CMK (cell line): ENCODE results near the gene LIMCH1.
"Not testable (repeated sequence)": the region's sequence is repeated elsewhere in the genome, so short reads cannot be mapped to it uniquely, and the experiment has no call there.

Experiments used
- DNase-seq: peaks from one replicate; pipeline ENCODE4 v3.0.0-alpha.2; 2010; ENCODE audit warnings: low read depth

The LIMCH1 gene

DNA sequence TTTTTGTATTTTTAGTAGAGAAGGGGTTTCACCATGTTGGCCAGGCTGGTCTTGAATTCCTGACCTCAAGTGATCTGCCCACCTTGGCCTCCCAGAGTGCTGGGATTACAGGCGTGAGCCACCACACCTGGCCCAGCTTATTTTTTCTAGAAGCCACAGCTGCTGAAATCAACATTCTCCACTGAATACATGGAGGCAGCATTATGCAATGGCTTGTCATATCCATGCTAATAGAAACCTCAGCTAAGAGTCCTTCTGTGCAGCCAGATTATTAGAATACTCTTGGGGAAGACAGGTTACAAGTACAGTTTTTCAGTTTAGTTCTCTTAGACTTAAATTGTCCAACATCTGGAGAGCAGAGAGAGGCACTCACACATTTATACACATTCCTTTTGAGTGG is 104.8 kb downstream of the LIMCH1 start:
- DNase-seq, result not testable (repeated sequence)

DNA sequence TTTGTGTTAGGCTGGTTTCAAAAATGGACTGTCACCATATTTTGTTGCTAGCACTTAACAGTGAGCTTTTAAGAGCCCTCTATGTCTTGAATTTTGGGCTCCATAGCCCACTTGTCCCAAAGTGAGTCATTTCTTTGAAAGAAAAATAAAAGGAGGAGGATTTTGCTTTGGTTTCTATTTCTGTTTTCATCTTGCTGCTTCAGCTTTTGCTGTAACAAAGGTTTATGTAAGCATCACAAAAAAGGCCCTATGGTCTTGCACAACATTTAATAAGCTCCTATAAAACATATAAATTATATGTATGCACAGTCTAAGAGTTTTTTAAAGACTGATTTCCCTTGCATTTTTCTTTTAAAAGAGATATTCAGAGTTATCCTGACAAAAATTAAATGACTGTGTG is 105.4 kb downstream of the LIMCH1 start:
- DNase-seq, result no peak

DNA sequence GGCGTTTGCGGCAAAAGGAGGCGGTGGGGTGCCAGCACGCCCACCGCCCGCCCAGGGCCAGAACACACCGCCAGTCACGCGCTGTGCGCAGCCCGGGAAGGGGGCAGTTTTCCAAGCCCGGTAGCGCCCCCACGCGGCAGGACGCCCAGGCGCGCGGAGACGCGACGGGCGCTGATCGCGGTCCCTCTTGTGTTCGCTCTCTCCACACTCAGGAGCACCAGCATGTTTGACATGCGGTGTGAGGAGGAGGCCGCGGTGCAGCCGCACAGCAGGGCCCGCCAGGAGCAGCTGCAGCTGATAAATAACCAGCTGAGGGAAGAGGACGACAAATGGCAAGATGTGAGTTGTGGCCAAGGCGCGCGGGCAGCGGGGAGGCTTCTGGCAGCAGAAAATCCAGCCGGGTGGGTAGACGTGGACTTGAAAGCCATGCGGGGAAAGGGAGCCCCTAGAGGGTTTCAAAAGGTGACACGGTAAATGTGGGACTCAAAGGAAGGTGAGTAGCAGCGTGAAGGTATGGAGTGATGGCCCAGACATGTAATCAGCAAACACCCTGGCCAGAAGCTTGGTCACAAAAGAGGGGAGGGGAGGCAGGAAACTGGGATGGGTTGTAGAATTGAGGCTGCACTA is 106.4 kb downstream of the LIMCH1 start:
- no peak for DNase-seq

DNA sequence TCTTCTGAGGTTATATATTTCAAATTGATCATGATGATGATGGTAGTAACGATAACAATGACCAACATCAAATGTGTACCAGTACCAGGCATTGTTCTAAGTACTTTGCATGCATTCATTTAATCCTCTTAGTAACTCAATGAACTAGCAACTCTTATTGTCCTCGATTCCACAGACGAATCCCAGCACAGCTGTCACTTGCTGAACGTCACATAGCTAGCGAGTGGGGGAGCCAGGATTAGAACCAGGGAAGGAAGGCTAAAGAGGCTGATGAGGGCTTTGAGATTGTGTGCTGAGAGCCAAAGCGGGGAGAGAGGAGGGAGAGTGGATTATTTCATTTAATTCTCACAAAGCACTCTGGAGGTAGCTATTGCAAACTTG is 106.9 kb downstream of the LIMCH1 start:
- no peak for DNase-seq

DNA sequence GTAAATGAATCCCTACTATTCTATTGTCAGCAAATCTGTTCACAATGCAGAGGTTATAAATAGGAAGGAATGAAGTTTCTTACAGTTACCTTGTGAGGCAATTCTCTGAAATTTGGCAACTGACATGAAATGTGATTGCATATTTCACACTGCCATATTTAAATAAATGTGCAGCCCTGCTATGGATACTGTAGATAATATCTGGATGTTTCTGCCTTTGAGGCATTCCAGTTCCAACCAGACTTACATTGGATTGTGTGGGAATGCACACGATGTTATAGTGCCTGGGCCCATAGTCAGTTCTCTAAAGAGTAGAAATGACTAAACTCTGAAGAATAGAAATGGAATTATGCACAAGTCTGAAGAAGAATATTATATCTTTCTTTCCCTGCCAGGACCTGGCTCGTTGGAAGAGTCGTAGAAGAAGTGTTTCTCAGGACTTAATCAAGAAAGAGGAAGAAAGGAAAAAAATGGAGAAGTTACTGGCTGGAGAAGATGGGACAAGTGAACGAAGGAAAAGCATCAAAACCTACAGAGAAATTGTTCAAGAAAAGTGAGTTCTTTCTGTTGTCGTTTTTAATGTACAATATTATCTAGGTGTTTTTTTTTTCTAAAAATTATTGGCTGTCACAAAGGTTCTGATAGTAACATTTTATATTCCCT is 107.9 kb downstream of the LIMCH1 start:
- DNase-seq, result no peak

DNA sequence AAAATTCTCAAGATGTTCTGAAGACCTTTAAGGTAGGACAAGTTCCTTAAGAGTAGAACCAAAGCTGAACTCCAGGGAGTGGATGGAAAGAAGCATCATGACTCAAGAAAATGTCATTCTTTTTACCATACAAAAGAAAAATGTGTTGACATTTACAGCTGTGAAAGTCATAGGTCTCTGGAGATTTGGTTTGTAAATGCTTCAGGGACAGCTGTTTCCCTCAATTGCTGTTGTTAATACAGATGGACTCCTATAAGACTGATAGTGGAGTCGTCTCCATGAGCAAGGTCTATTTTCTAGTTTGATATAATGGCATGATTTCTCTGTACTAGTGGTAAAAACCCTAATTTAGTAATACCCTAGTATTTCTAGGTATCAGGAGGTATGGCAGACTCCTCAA is 108.9 kb downstream of the LIMCH1 start:
- DNase-seq, result no peak

DNA sequence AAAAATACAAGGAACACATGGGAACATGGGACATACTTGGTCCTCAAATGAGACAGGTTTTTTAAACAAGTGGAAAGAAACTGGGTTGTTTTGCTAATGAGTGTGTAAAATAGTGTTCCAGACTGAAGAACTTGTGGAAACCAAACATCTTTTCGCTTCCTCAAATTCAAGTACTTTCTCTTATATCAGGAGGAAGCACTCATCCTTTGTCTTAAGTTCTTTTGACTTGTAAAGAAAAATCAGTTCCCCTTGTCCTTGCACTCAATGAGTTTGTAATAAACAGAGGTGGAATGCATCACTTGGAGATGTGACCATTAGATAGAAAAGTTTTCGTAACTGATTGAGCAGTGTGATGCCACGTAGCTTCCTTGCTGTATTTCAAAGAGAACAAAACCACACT is 109.4 kb downstream of the LIMCH1 start:
- no peak for DNase-seq

DNA sequence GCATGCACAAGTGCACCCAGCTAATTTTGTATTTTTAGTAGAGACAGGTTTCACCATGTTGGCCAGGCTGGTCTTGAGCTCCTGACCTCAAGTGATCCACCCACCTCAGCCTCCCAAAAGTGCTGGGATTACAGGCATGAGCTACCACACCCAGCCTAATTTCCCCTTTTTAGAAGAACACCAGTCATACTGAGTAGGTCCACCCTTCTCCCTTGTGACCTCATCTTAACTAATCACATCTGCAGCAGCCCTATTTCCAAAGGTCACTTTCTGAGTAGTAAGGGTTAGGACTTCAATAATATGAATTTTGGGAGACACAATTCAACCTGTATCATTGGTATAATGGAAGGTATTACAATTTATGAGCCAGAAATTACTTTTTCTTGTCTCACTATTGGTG is 113.2 kb downstream of the LIMCH1 start:
- not testable (repeated sequence) for DNase-seq

DNA sequence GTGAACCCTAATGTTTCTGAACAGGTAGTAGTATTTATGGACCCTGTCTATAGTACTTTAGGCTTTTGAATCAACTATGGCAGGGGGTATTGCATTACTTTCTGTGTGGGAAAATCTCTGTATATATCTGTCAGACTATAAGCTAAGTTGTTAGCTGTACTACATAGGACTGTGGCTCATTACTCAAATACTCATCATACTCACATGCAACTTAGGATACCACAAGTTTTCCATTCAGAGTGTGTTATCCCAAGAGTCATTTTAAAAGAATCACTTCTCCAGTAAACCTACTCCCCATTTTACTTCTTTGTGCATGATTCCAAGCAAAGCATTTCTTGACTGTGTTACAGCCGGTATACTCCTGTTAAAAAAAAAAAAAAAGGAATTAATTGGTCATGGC is 115.0 kb downstream of the LIMCH1 start:
- no peak for DNase-seq

DNA sequence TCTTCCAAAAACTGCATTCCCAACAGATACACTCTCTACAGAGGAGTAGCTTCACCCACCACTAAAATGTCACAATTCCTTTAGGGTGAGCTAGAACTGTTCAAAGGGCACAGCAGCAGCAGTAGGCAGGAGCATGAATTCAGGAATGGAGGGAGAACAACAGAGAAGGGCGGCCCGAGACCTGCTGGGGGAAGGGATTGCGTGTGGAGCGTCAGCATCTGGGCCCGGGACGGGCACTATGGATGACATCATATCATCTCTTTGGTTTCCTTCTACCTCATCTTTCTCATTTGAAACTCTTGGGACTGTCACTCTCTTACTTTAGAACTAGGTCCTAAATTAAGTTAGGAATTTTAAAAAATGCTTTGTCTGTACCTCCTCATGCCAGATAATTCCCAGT is 115.6 kb downstream of the LIMCH1 start:
- DNase-seq, result no peak

DNA sequence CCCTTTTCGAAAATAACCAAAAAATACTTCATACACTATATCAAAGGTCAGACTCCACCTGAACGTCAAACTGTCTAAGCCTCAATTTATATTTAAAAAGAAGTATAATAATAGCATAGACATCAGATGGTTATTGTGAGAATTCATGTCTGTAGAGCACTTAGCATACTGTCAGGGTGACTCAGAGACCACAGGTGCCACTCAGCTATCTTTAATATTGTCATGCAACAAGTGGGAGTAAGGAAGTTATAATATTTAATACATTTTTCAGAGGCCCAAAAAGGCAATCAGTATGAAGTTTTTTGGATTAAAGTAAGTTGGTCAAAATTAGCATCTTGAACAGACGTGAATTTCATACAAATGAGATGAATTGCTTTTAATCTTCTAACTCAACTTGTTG is 117.2 kb downstream of the LIMCH1 start:
- no peak for DNase-seq

DNA sequence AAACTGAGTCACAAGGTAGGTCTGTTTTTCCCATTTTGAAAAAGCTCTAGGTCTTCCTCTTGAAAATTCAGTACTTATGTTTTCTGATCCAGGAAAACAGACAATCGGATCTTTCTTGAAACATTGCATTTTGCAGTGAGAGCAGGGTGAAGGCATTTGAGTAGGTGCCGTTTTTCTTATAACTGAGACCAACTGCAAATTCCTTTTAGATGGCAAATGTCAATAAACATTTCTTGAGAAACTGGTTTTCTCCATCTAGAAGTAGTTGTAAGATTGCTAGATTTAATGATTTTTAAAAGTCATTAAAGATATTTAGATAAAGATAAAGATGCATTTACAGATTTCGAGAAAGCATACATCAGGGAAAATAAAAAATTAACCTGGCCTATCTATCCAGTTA is 118.1 kb downstream of the LIMCH1 start:
- no peak for DNase-seq

DNA sequence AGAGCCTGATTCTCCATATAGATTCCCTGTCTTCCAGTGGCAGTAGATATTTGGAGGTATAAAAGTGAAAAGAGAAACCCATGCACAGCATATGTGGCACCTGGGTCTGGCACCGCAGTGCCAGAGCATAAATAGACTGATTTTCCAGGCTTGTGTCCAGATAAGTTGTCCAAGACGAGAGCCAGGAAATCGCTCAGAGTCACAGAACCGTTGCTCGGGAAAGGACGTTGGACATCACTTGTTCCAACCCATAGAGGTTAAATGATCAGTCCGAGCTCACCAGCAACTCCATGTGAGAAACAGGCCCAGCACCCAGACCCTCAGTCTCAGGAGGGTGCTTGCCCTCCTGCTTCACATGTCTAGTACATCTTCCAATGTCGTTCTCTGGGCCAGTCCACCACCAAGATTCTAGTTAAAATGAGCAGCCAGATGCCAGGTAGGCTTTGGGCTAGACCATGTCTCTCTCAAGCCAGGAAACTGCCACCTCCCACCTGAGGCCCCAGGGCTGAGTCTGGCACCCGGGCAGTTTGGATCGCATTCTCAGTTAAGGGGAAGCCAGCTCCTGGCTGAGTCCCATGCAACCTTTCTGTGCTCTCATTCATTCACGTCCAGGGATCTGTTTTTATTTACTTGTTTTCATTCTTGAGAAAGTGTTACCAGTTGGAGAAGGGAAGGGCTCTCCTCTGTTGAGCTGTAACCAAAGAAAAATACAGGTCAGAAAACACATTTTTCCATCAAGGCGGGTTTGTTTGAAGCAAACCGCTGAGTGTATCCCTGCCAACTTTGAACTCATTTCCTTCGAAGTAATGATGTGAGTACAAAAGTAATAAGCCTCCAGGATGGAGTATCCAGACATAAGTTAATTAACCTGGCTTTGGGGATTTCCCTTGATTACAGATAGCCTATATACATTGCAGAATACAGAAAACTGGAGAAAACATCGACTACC is 118.9 kb downstream of the LIMCH1 start:
- no peak for DNase-seq

DNA sequence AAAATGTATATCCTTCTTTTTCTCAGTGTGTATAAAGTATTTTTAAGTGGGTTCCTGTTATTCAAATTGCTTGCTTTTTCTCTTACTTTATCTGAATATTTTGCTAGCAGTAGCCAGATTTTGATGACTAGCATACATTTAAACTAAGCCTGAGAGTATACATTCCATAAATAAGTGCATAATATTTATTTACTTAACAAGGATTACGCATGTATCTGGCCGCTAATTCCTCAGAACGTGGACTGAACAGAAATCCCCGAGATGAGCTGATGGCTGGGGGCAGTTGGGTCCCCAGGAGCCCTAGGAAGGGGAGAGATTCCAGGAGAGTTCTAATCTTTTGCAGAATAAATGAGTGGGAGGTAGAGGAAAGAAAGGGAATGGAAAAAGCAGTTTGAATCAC is 119.6 kb downstream of the LIMCH1 start:
- DNase-seq, result no peak

DNA sequence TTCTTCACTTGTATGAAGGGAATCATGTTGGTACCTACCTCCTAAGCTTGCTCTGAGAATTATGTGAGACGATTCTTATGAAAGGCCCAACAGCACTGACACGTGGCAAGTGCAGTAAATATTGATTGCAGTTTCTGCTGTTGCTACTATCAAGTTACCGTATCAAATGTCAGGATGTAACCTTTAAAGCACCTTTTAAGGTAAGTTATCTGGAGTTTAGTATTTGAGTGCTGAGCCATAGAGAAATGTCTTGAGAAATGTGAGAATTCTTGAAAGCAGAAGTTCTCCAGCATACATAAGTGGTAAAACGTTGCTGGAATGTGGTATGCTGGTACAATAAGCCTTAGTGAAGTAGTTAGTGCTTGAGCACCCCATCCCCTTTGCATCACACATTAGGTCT is 120.2 kb downstream of the LIMCH1 start:
- DNase-seq, result no peak

DNA sequence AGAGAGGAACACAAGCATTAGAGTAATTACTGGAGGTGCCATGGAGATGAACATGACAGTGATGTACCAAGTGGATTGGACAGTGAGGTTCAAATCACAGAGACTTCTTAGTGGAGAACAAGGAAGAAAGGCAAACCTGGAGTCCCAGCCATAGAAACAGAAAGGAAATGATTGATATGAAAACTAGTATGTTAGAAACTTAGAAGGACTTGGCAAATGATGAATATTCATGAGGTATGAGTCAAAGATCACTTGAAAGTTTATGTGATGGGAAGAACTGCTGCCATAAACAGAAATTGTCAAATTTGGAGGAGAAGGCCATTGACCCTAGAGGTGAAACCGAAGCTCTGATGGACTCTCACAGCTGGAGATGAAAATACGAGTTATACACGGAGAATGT is 122.4 kb downstream of the LIMCH1 start:
- DNase-seq, result no peak

DNA sequence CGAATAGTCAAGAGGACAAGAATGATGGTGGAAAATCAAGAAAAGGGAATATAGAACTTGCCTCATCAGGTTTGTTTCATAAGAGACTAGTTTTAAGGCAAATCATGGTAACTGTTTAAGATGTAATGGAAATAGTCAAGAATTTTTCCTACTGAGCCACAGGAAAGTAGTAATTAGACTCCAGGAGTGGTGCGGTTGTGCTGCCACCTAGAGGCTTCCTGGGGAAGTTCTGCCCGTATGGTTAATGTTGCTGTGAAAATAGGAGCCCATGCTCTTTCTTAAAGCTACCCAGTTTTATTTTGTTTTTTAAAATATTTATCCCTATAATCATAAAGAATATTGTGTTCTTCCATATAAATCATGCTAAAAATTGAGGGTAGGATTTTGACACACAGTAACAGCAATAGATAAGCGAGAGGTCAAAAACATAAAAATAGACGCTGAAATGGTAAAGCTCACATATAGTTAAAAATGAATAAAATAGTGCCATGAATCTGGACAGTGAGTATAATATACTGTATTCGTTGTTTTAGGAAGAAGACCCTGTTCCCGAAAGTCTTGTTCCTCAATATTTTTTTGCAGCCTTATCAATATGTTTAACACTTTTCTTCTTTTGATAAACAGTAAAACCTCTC is 123.6 kb downstream of the LIMCH1 start:
- peak; percentile 21 for DNase-seq

DNA sequence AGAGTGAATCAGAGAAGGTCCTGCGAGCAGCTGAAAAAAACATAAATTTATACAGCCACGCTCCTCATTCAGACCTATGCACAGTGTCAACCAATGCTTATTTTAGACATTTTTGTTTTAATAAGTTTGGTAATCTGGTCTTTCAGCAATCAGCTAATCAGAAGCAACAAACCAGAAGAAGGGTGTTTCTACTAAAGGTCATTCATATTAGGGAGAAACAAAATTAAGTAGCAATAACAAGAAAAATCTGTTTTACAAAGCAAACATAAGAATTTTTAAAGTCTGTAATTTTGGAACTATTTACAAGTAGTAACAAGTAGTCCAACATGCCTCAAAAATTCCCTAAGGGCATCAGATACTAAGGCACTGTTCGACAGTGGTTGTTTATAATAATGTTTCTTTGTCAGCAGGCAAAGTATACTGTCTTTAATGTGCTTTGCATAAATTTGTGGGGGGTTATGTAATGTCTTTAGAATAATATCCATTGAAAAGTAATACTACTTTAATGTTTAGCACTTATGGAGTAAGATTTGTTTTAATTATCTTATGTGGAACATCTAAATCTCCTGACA is 127.8 kb downstream of the LIMCH1 start:
- no peak for DNase-seq

DNA sequence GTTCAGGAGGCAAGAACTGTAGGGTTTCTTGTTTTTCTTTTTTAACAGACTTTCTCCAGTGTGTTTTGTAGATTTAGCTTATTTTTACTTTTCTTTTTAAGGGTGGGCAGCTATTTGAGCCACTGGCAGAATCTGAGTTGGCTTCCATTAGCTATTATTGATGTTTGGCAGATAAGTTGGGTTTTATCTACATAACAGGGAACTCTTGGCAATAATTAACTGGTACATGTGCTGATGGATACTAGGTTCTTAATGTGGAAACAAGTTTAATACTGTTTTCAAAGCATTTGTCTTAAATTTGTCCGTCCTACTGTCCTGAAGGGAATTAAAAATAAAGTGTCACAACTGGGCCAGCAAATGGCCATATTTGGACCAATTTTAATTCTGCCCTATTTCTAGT is 130.1 kb downstream of the LIMCH1 start:
- DNase-seq, result no peak

DNA sequence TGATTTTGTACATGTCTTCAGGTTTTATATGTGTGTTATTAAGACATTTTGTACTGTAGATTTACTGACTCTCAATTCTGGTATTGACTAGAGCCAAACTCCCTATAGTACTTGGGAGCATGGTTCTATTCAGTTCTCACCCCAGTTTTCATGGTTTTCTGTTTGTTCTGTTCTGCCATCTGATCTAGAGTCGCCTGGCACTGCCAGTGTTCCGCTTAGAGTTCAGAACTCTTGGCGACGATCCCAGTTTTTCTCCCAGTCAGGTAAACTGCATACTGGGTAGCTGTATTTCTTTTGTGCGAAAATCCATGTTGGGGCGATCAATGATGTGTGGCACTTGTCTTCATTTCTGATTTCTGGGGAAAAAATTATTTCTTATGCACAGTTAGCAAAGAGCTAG is 132.6 kb downstream of the LIMCH1 start:
- DNase-seq, result no peak

DNA sequence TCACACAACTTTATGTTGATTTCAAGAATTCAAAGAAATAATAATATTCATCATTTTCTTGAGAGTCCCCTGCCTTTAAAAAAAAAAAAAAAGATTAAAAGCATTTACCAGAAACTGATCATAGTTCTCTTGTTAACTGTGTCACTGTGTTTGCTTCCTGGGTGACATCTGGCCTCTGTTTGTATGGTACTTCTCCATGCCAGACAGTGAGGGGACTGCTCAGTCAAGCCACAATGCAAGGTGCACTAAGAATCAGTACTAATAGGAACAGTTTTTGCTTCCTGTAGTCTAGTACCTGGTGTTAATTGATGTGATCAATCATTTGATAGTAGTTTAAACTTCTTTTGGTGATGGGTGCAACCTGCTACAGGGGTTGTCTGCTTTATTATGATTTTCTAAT is 133.0 kb downstream of the LIMCH1 start:
- DNase-seq, result no peak

DNA sequence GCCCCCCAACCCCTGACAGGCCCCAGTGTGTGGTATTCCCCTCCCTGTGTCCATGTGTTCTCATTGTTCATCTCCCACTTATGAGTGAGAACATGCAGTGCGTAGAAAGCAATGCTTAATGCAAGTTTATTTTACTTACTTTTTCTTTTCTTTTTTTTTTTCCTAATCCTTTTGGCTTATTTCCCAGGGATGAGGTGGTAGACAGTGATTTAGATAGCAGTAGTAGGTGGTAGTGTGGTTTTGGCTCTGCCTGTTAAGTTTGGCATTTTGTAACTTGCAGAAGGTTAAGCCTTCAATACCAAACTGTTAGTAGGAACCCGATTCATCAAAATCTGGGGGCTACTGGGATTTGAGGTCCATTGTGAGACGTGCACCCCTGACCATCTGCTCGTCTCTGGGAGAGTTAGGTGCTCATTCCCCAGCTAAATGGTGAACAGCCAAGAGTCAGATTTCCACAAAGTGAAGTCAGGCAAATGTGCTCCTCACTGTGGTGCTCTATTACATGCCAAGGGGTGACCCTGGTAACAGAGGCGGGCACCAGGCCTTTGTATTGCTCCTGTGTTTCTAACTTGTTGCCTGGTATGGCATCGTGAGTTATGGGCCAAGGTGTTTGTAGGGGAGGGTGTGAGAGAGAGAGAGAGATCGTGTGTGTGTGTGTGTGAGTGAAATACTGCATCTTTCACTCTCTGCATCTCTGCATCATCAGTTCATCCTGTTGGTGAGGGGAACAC is 140.3 kb downstream of the LIMCH1 start:
- DNase-seq, result no peak
